GM23248 (cell line): Measurements from ENCODE around the gene PHEX.

ENCODE experiments used
- EZH2 ChIP-seq: fragments of 200-600 bp; sonication (generic); IDR thresholded peaks from 2 replicates; pipeline ENCODE4 v1.6.1; 2018; ENCODE audit warnings: antibody characterized with exemption, mild to moderate bottlenecking; ENCODE audit not compliant: insufficient read depth, poor library complexity, severe bottlenecking
- EZH2phosphoT487 ChIP-seq: fragments of 200-600 bp; sonication (generic); IDR thresholded peaks from 2 replicates; pipeline ENCODE4 v1.6.1; 2018; ENCODE audit warnings: antibody characterized with exemption, moderate library complexity, mild to moderate bottlenecking, low read depth; ENCODE audit not compliant: insufficient read depth

DNA sequence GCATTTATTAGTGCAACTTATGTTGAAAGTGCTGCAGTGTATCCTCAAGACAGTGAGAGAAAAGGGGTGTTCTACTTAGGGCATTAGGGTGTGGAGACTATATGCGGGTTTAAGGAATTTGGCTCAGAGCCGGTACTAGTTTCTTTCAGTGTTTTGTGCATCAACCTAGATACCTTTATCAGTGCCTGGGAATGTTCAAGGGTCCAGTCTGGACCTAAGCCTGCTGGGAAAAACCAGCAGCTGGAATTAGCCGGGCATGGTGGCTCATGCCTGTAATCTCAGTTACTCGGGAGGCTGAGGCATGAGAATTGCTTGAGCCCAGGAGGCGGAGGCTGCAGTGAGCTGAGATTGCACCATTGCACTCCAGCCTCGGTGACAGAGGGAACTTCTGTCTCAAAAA, 7.4 kb downstream of the PHEX start:
- TF ChIP-seq EZH2 = no peak
- TF ChIP-seq EZH2phosphoT487 = no peak
